CD14-positive monocyte (primary cell): ENCODE results near the gene TMEM273. TPM values are rescaled to one million over a fixed set of nuclear protein-coding genes. Genes with fewer than 3 reads are reported as not detected.

ENCODE experiments used
- DNase-seq, 3 donors: peaks; one replicate each; pipeline ENCODE4 v3.0.0-alpha.2; 2011 to 2022
- H2AFZ ChIP-seq: 2 replicates; pipeline ENCODE4 v1.6.0; 2012; ENCODE audit warnings: mild to moderate bottlenecking, low read depth, low read length, inconsistent platforms; ENCODE audit not compliant: insufficient read depth, poor library complexity, severe bottlenecking
- H3K27ac ChIP-seq, 2 donors: 1 replicate in 1 of 2; 2 replicates in 1 of 2; pipeline ENCODE4 v1.5.1; 2012 to 2013; ENCODE audit warnings: low read length in 2 of 2, control low read depth in 1 of 2, inconsistent platforms in 1 of 2, low read depth in 1 of 2, mild to moderate bottlenecking in 1 of 2
- H3K27me3 ChIP-seq, 2 donors: one replicate each; pipeline versions ENCODE4 v1.6.0 to v1.6.1; 2011 to 2013; ENCODE audit warnings: low read length in 2 of 2; ENCODE audit not compliant: control insufficient read depth in 2 of 2, insufficient read depth in 2 of 2
- H3K36me3 ChIP-seq, 2 donors: replicated peaks in 1 of 2; 1 replicate in 1 of 2; 2 replicates in 1 of 2; pipeline versions ENCODE4 v1.5.1 to v1.6.1; 2012 to 2013; ENCODE audit warnings: low read length in 2 of 2, control low read depth in 1 of 2, inconsistent platforms in 1 of 2, mild to moderate bottlenecking in 1 of 2; ENCODE audit not compliant: insufficient read depth in 2 of 2, control insufficient read depth in 1 of 2
- H3K4me1 ChIP-seq, 2 donors: 1 replicate in 1 of 2; 2 replicates in 1 of 2; pipeline versions ENCODE4 v1.5.1 to v1.6.1; 2012 to 2013; ENCODE audit warnings: low read length in 2 of 2, control low read depth in 1 of 2, inconsistent platforms in 1 of 2, mild to moderate bottlenecking in 1 of 2, moderate library complexity in 1 of 2; ENCODE audit not compliant: insufficient read depth in 2 of 2, control insufficient read depth in 1 of 2
- H3K4me2 ChIP-seq: replicated peaks from 2 replicates; pipeline ENCODE3; 2012; ENCODE audit warnings: low read length, moderate library complexity, mild to moderate bottlenecking; ENCODE audit not compliant: poor library complexity, severe bottlenecking; ENCODE audit errors: extremely low read depth
- H3K4me3 ChIP-seq, 3 experiments: fragments of 200-600 bp in 1 of 3; sonication (generic) in 1 of 3; replicated peaks in 1 of 3; 1 replicate in 2 of 3; 2 replicates in 1 of 3; pipeline ENCODE4 v1.5.1; 2011 to 2013; ENCODE audit warnings: low read length in 3 of 3, mild to moderate bottlenecking in 3 of 3, control low read depth in 2 of 3, low read depth in 2 of 3, inconsistent platforms in 1 of 3, moderate library complexity in 1 of 3
- H3K79me2 ChIP-seq: 2 replicates; pipeline ENCODE4 v1.6.0; 2012; ENCODE audit warnings: mild to moderate bottlenecking, control low read depth, inconsistent platforms, low read length, moderate library complexity; ENCODE audit not compliant: insufficient read depth
- H3K9ac ChIP-seq: 2 replicates; pipeline ENCODE4 v1.6.0; 2017; ENCODE audit warnings: low read length, mild to moderate bottlenecking; ENCODE audit not compliant: insufficient read depth, poor library complexity, severe bottlenecking
- H3K9me3 ChIP-seq, 2 donors: replicated peaks in 1 of 2; 1 replicate in 1 of 2; 2 replicates in 1 of 2; pipeline versions ENCODE4 v1.5.1 to v1.6.1; 2012 to 2013; ENCODE audit warnings: low read length in 2 of 2, control low read depth in 1 of 2; ENCODE audit not compliant: control insufficient read depth in 1 of 2, insufficient read depth in 1 of 2
- H4K20me1 ChIP-seq: 2 replicates; pipeline ENCODE4 v1.6.0; 2012; ENCODE audit warnings: mild to moderate bottlenecking, low read length, control low read depth, moderate library complexity; ENCODE audit not compliant: insufficient read depth
- H3K27ac Mint-ChIP-seq, 7 donors: one replicate each; pipeline ENCODE4 v1.8.0; 2020; ENCODE audit warnings: mild to moderate bottlenecking in 7 of 7, mixed read lengths in 7 of 7, moderate library complexity in 6 of 7, inconsistent platforms in 2 of 7
- H3K27me3 Mint-ChIP-seq, 3 donors: one replicate each; pipeline ENCODE4 v1.8.0; 2021 to 2022; ENCODE audit warnings: low read depth in 3 of 3, mild to moderate bottlenecking in 3 of 3, mixed read lengths in 3 of 3, moderate library complexity in 3 of 3, inconsistent platforms in 1 of 3
- H3K36me3 Mint-ChIP-seq, 2 donors: one replicate each; pipeline ENCODE4 v1.8.0; 2020; ENCODE audit warnings: mixed read lengths in 2 of 2, inconsistent platforms in 1 of 2, mild to moderate bottlenecking in 1 of 2
- H3K4me1 Mint-ChIP-seq: one replicate; pipeline ENCODE4 v1.8.0; 2020; ENCODE audit warnings: mild to moderate bottlenecking, mixed read lengths
- H3K4me3 Mint-ChIP-seq, 2 donors: one replicate each; pipeline ENCODE4 v1.8.0; 2020; ENCODE audit warnings: mild to moderate bottlenecking in 2 of 2, mixed read lengths in 2 of 2, moderate library complexity in 1 of 2
- H3K9me3 Mint-ChIP-seq, 7 donors: one replicate each; pipeline ENCODE4 v1.8.0; 2020 to 2022; ENCODE audit warnings: mixed read lengths in 7 of 7, mild to moderate bottlenecking in 6 of 7, moderate library complexity in 6 of 7, inconsistent platforms in 2 of 7
- WGBS: methylation state at CpG from one replicate; pipeline ENCODE4 v1.1.5; 2013; ENCODE audit warnings: missing lambda C conversion rate; ENCODE audit not compliant: insufficient coverage; 5-methylcytosine and 5-hydroxymethylcytosine counted together
- intact Hi-C, 2 donors: fragments of 100-400 bp; cut with micrococcal nuclease; formaldehyde crosslinking; loops; one replicate each; pipeline versions ENCODE4 v1.15.0 to v1.15.1; 2023
- polyA plus RNA-seq, 3 donors: library from polyadenylated mRNA; depleted of rRNA in 1 of 3; unstranded in 2 of 3; stranded (reverse) in 1 of 3; fragments of 300-500 nt in 2 of 3; fragments of >200 nt in 1 of 3; fragmentation: Illumina TruSeq in 2 of 3; gene quantifications; 1 replicate in 2 of 3; 2 replicates in 1 of 3; pipeline ENCODE4 v1.2.3, GENCODE V29; 2012 to 2021
- TF ChIP-seq, protein P1 (sequence below): fragments of 200-600 bp; IDR thresholded peaks from one replicate; pipeline ENCODE4 v1.8.0; 2022; ENCODE audit warnings: antibody characterized with exemption, mild to moderate bottlenecking

Gene TMEM273
- polyA plus RNA-seq, 3 donors = 6.7 to 7.9 (median 6.9) TPM

DNA sequence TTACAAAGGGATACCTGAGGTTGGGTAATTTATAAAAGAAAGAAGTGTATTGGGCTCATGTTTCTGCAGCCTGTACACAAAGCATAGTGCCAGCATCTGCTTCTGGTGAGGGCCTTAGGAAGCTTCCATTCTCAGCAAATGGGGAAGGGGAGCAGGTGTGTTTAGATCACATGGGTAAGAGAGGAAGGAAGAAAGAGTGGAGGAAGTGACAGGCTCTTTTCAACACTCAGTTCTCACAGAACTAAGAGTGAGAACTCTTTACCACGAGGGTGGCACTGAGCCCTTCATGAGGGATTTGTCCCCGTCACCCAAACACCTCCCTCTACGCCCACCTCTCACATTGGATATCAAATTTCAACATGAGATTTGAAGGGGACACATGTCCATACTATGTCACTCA, 53.9 kb downstream of the TMEM273 start:
- no peaks in the 10 kb centered on the region for H3K36me3 ChIP-seq
- H3K9ac ChIP-seq = no peak overlapping the region
- no peak for DNase-seq
- H3K27ac ChIP-seq = no peak overlapping the region
- Mint-ChIP-seq H3K4me3 (no peak overlapping the region), H3K9me3 (peaks cover 0 to 4% (median 0%) of the 10 kb centered on the region in 7 donors), H3K4me1 (peaks cover 28% of the 10 kb centered on the region), H3K27ac (no peak overlapping the region), H3K36me3 (no peaks in the 10 kb centered on the region), H3K27me3 (peaks cover 2 to 5% (median 2%) of the 10 kb centered on the region in 3 donors)
- H4K20me1 ChIP-seq = no peaks in the 10 kb centered on the region
- TF ChIP-seq, protein P1, sequence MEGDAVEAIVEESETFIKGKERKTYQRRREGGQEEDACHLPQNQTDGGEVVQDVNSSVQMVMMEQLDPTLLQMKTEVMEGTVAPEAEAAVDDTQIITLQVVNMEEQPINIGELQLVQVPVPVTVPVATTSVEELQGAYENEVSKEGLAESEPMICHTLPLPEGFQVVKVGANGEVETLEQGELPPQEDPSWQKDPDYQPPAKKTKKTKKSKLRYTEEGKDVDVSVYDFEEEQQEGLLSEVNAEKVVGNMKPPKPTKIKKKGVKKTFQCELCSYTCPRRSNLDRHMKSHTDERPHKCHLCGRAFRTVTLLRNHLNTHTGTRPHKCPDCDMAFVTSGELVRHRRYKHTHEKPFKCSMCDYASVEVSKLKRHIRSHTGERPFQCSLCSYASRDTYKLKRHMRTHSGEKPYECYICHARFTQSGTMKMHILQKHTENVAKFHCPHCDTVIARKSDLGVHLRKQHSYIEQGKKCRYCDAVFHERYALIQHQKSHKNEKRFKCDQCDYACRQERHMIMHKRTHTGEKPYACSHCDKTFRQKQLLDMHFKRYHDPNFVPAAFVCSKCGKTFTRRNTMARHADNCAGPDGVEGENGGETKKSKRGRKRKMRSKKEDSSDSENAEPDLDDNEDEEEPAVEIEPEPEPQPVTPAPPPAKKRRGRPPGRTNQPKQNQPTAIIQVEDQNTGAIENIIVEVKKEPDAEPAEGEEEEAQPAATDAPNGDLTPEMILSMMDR = no peak
- H2AFZ ChIP-seq = no peak overlapping the region
- H3K79me2 ChIP-seq = no peaks in the 10 kb centered on the region
- 62% methylated on average over 3 of the region's 3 CpGs for WGBS
- H3K4me1 ChIP-seq = peaks cover 11 to 17% of the 10 kb centered on the region in 2 donors
- intact Hi-C loops = no loop called here
- H3K4me3 ChIP-seq = no peak overlapping the region
- no peak overlapping the region for H3K4me2 ChIP-seq
- H3K9me3 ChIP-seq = no peaks in the 10 kb centered on the region
- no peaks in the 10 kb centered on the region for H3K27me3 ChIP-seq

GRCh38 chr10:49133706-49134248, 54.4 kb downstream of the TMEM273 start, which contains the start of gene FAM170B:
FAM170B (minus strand) TSS chr10:49134021; CDS start chr10:49133918, 103 bp downstream.
- Mint-ChIP-seq H3K27ac (peak within 1 kb of the TSS in 1 of 7 donors; percentile 42), H3K4me1 (peaks cover 23% of the 10 kb centered on the region), H3K4me3 (no peak within 1 kb of the TSS), H3K36me3 (no peaks in the 10 kb centered on the region), H3K9me3 (peaks cover 0 to 4% (median 0%) of the 10 kb centered on the region in 7 donors), H3K27me3 (peaks cover 2 to 5% (median 4%) of the 10 kb centered on the region in 3 donors)
- WGBS = 98% methylated on average over 4 of the region's 5 CpGs
- Histone ChIP-seq H4K20me1 (no peaks in the 10 kb centered on the region), H3K4me1 (peaks cover 7 to 11% of the 10 kb centered on the region in 2 donors), H3K36me3 (no peaks in the 10 kb centered on the region), H3K4me3 (no peak within 1 kb of the TSS), H2AFZ (no peak within 1 kb of the TSS), H3K4me2 (no peak within 1 kb of the TSS), H3K9ac (no peak within 1 kb of the TSS), H3K79me2 (no peaks in the 10 kb centered on the region), H3K27me3 (no peaks in the 10 kb centered on the region), H3K9me3 (no peaks in the 10 kb centered on the region), H3K27ac (no peak within 1 kb of the TSS)
- intact Hi-C loops = no loop called here
- DNase-seq = no peak
- TF ChIP-seq, protein P1 = no peak
